MM.1S (cell line): ENCODE data around the gene BAG2.

Source experiments
- DNase-seq: peaks from one replicate; pipeline ENCODE4 v3.0.0-alpha.2; 2015
- H2AFZ ChIP-seq: fragments of 300-600 bp; sonication (generic); 2 replicates; pipeline ENCODE4 v1.6.0; 2016; ENCODE audit warnings: antibody characterized with exemption, low read length
- H3F3A ChIP-seq: fragments of 300-600 bp; sonication (generic); 2 replicates; pipeline ENCODE4 v1.6.1; 2016; ENCODE audit warnings: mild to moderate bottlenecking, antibody characterized with exemption, low read length, moderate library complexity, mixed read lengths; ENCODE audit not compliant: insufficient read depth
- H3K27ac ChIP-seq: fragments of 300-600 bp; sonication (generic); 2 replicates; pipeline ENCODE4 v1.5.1; 2016; ENCODE audit warnings: mild to moderate bottlenecking, low read length
- H3K27me3 ChIP-seq: fragments of 300-600 bp; sonication (generic); replicated peaks from 2 replicates; pipeline ENCODE4 v1.6.0; 2016; ENCODE audit warnings: low read length; ENCODE audit not compliant: insufficient read depth
- H3K36me3 ChIP-seq: fragments of 300-600 bp; sonication (generic); replicated peaks from 2 replicates; pipeline ENCODE4 v1.6.1; 2016; ENCODE audit warnings: mild to moderate bottlenecking, low read length, mixed read lengths; ENCODE audit not compliant: insufficient read depth
- H3K4me1 ChIP-seq: fragments of 300-600 bp; sonication (generic); 2 replicates; pipeline ENCODE4 v1.6.1; 2016; ENCODE audit warnings: low read length, mixed read lengths
- H3K4me2 ChIP-seq: fragments of 300-600 bp; sonication (generic); 2 replicates; pipeline ENCODE4 v1.6.0; 2016; ENCODE audit warnings: low read depth, low read length
- H3K4me3 ChIP-seq: fragments of 300-600 bp; sonication (generic); 2 replicates; pipeline ENCODE4 v1.5.1; 2016; ENCODE audit warnings: low read length, mixed read lengths
- H3K79me2 ChIP-seq: fragments of 300-600 bp; sonication (generic); 2 replicates; pipeline ENCODE4 v1.6.1; 2016; ENCODE audit warnings: mixed run types, low read length, mixed read lengths
- H3K9ac ChIP-seq: fragments of 300-600 bp; sonication (generic); 2 replicates; pipeline ENCODE4 v1.6.1; 2016; ENCODE audit warnings: low read length, mixed read lengths
- H3K9me2 ChIP-seq: fragments of 300-600 bp; sonication (generic); replicated peaks from 2 replicates; pipeline ENCODE4 v1.6.1; 2016; ENCODE audit warnings: mild to moderate bottlenecking, low read length, mixed read lengths; ENCODE audit not compliant: insufficient read depth
- H3K9me3 ChIP-seq: fragments of 300-600 bp; sonication (generic); replicated peaks from 2 replicates; pipeline ENCODE4 v1.6.1; 2016; ENCODE audit warnings: mild to moderate bottlenecking, low read length, mixed read lengths; ENCODE audit not compliant: insufficient read depth
- H4K20me1 ChIP-seq: fragments of 300-600 bp; sonication (generic); 2 replicates; pipeline ENCODE4 v1.6.1; 2016; ENCODE audit warnings: mild to moderate bottlenecking, low read length, moderate library complexity, mixed read lengths; ENCODE audit not compliant: insufficient read depth
- EZH2 ChIP-seq: fragments of 300-600 bp; sonication (generic); optimal IDR thresholded peaks from 2 replicates; pipeline ENCODE3; 2017; ENCODE audit warnings: low read depth, mild to moderate bottlenecking, antibody characterized with exemption, low read length, mixed read lengths
- EZH2phosphoT487 ChIP-seq: fragments of 300-600 bp; sonication (generic); IDR thresholded peaks from 2 replicates; pipeline ENCODE4 v1.6.1; 2018; ENCODE audit warnings: antibody characterized with exemption, low read length
- TF ChIP-seq, protein P1 (sequence below): fragments of 300-600 bp; sonication (generic); IDR thresholded peaks from 2 replicates; pipeline ENCODE4 v1.5.1; 2016; ENCODE audit warnings: antibody characterized with exemption, low read length, mixed read lengths

The BAG2 gene

DNA sequence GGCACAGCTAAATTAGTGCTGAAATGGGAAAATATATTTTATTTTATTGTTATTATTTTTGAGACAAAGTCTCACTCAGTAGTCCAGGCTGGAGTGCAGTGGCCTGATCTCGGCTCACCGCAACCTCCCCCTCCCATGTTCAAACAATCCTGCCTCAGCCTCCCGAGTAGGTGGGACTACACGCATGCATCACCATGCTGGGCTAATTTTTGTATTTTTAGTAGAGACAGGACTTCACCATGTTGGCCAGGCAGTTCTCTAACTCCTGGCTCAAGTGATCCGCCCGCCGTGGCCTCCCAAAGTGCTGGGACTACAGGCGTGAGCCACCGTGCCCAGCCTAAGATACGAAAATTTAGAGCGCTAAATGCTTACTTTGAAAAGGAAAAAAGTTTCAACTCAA is 45.1 kb downstream of the BAG2 start:
- H3K9ac ChIP-seq: no peak overlapping the region
- H2AFZ ChIP-seq: no peak overlapping the region
- H3K36me3 ChIP-seq: no peaks in the 10 kb centered on the region
- no peaks in the 10 kb centered on the region for H3F3A ChIP-seq
- H3K4me3 ChIP-seq: no peak overlapping the region
- no peaks in the 10 kb centered on the region for H3K27me3 ChIP-seq
- TF ChIP-seq EZH2: no peak
- TF ChIP-seq, protein P1, sequence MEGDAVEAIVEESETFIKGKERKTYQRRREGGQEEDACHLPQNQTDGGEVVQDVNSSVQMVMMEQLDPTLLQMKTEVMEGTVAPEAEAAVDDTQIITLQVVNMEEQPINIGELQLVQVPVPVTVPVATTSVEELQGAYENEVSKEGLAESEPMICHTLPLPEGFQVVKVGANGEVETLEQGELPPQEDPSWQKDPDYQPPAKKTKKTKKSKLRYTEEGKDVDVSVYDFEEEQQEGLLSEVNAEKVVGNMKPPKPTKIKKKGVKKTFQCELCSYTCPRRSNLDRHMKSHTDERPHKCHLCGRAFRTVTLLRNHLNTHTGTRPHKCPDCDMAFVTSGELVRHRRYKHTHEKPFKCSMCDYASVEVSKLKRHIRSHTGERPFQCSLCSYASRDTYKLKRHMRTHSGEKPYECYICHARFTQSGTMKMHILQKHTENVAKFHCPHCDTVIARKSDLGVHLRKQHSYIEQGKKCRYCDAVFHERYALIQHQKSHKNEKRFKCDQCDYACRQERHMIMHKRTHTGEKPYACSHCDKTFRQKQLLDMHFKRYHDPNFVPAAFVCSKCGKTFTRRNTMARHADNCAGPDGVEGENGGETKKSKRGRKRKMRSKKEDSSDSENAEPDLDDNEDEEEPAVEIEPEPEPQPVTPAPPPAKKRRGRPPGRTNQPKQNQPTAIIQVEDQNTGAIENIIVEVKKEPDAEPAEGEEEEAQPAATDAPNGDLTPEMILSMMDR: no peak
- TF ChIP-seq EZH2phosphoT487: no peak
- no peak for DNase-seq
- H3K79me2 ChIP-seq: peaks cover 51% of the 10 kb centered on the region
- H3K4me1 ChIP-seq: peaks cover 6% of the 10 kb centered on the region; the same call in 1 of the 2 replicates
- H3K9me2 ChIP-seq: no peaks in the 10 kb centered on the region
- H3K27ac ChIP-seq: no peak overlapping the region
- no peaks in the 10 kb centered on the region for H4K20me1 ChIP-seq
- no peak overlapping the region; the same call in 1 of the 2 replicates for H3K4me2 ChIP-seq
- H3K9me3 ChIP-seq: no peaks in the 10 kb centered on the region

DNA sequence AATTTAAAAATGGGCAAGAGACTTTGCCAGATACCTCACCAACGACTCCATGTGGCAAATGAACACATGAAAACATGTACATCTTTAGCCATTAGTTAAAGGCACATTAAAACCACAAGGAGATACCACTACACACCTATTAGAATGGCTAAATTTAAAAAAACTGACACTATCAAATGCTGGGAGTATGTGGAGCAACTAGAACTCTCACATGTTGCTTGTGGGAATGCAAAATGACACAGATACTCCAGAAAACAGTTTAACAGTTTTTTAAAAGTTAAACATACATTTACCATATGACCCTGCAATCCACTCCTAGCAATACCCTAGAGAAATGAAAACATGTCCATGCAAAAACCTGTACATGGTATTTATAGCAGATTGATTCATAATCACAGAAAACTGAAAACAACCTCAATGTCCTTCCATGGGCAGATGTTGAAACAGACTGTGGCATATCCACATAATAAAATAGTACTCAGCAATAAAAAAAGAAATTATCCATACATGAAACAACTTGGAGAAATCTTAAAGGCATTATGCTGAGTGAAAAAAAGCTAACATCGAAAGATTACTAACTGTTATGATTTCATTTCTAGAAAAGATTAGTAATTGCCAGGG is 48.1 kb downstream of the BAG2 start:
- Histone ChIP-seq H3K27ac (no peak overlapping the region), H3F3A (no peaks in the 10 kb centered on the region), H4K20me1 (no peaks in the 10 kb centered on the region), H3K9me3 (no peaks in the 10 kb centered on the region), H3K27me3 (no peaks in the 10 kb centered on the region), H3K9me2 (no peaks in the 10 kb centered on the region), H2AFZ (no peak overlapping the region), H3K36me3 (no peaks in the 10 kb centered on the region), H3K79me2 (peaks cover 50% of the 10 kb centered on the region), H3K4me1 (peaks cover 6% of the 10 kb centered on the region; the same call in 1 of the 2 replicates), H3K9ac (no peak overlapping the region), H3K4me3 (no peak overlapping the region), H3K4me2 (no peak overlapping the region)
- TF ChIP-seq, protein P1: no peak
- TF ChIP-seq EZH2phosphoT487 (no peak), EZH2 (no peak)
- DNase-seq: no peak

- TF ChIP-seq, protein P1: peak; percentile 35
- TF ChIP-seq EZH2 (no peak), EZH2phosphoT487 (no peak)
- Histone ChIP-seq H3K4me1 (peaks cover 6% of the 10 kb centered on the region; the same call in 1 of the 2 replicates), H4K20me1 (no peaks in the 10 kb centered on the region), H3K79me2 (peaks cover 40% of the 10 kb centered on the region), H3K27me3 (no peaks in the 10 kb centered on the region), H3K9me2 (no peaks in the 10 kb centered on the region), H3K9ac (peak overlapping the region; percentile 49), H3K4me2 (peak overlapping the region; percentile 92), H3K27ac (peak overlapping the region; percentile 25; the same call in 1 of the 2 replicates), H3F3A (no peaks in the 10 kb centered on the region), H2AFZ (peak overlapping the region; percentile 96), H3K9me3 (no peaks in the 10 kb centered on the region), H3K36me3 (no peaks in the 10 kb centered on the region), H3K4me3 (peak overlapping the region; percentile 92)
- DNase-seq: peak; percentile 60
Observed at GRCh38 chr6:57221191-57221935, 49.2 kb downstream of the BAG2 start.
